Endothelial cell of umbilical vein (primary cell): ENCODE results near the gene MRPL44. TPM values are rescaled to one million over a fixed set of nuclear protein-coding genes. Genes with fewer than 3 reads are reported as not detected.

Source experiments
- BruUV-seq: library from RNA; stranded (reverse); fragments of 400-500 nt; replicated peaks from 2 replicates; lab custom pipeline; 2021; lab: Mats Ljungman, UMichigan
- CTCF ChIA-PET: fragments of 300-600, 350-600 bp; sonication (Branson Sonifier 250); formaldehyde crosslinking; loops from one replicate; lab custom pipeline; 2021; ENCODE audit warnings: antibody characterized with exemption, inconsistent platforms; lab: Charles Lee
- POLR2A ChIA-PET: fragments of 300-600, 350-600 bp; sonication (Branson Sonifier 250); formaldehyde crosslinking; loops from one replicate; lab custom pipeline; 2021; ENCODE audit warnings: antibody characterized with exemption, inconsistent platforms; lab: Charles Lee
- DNase-seq: peaks from one replicate; pipeline ENCODE4 v3.0.0-alpha.2; 2011; ENCODE audit warnings: low read depth, low spot score
- FAIRE-seq: peaks from 2 replicates; lab custom pipeline; 2011; peaks lifted over from hg19 to GRCh38; lab: Jason Lieb, UNC
- H2AFZ ChIP-seq: 2 replicates; pipeline ENCODE4 v1.6.0; 2012; ENCODE audit warnings: low read depth, low read length, control low read depth, inconsistent platforms
- H3K27ac ChIP-seq: 2 replicates; pipeline ENCODE4 v1.5.1; 2011; ENCODE audit warnings: low read depth, mild to moderate bottlenecking, control low read depth, low read length, moderate library complexity; ENCODE audit not compliant: insufficient read depth
- H3K27me3 ChIP-seq, 2 experiments: 2 replicates each; pipeline versions ENCODE4 v1.6.0 to v1.6.1; 2011; ENCODE audit warnings: low read length in 2 of 2, mixed read lengths in 1 of 2; ENCODE audit not compliant: control insufficient read depth in 2 of 2, insufficient read depth in 2 of 2
- H3K36me3 ChIP-seq, 2 experiments: 2 replicates in 1 of 2; 3 replicates in 1 of 2; pipeline ENCODE4 v1.5.1; 2011; ENCODE audit warnings: low read length in 2 of 2, mild to moderate bottlenecking in 1 of 2, moderate library complexity in 1 of 2; ENCODE audit not compliant: control insufficient read depth in 2 of 2, insufficient read depth in 2 of 2; ENCODE audit errors: extremely low read depth in 1 of 2
- H3K4me1 ChIP-seq: 3 replicates; pipeline ENCODE4 v1.5.1; 2011; ENCODE audit warnings: mild to moderate bottlenecking, low read length; ENCODE audit not compliant: control insufficient read depth, insufficient read depth; ENCODE audit errors: extremely low read depth
- H3K4me2 ChIP-seq: 2 replicates; pipeline ENCODE4 v1.6.1; 2011; ENCODE audit warnings: low read length, control low read depth, mixed read lengths; ENCODE audit not compliant: insufficient read depth
- H3K4me3 ChIP-seq, 3 experiments: fragments of 200-600 bp in 1 of 3; sonication (generic), shearing (Covaris generic) in 1 of 3; replicated peaks in 1 of 3; 2 replicates each; pipeline ENCODE4 v1.5.1; 2011 to 2016; ENCODE audit warnings: control low read depth in 3 of 3, low read length in 3 of 3, mild to moderate bottlenecking in 2 of 3, inconsistent platforms in 1 of 3, low read depth in 1 of 3, moderate library complexity in 1 of 3; ENCODE audit not compliant: insufficient read depth in 1 of 3
- H3K79me2 ChIP-seq: 2 replicates; pipeline ENCODE4 v1.6.0; 2012; ENCODE audit warnings: low read length, inconsistent platforms; ENCODE audit not compliant: control insufficient read depth, insufficient read depth
- H3K9ac ChIP-seq: replicated peaks from 2 replicates; pipeline ENCODE3; 2011; ENCODE audit warnings: low read length, control low read depth; ENCODE audit not compliant: insufficient read depth; ENCODE audit errors: extremely low read depth
- H3K9me1 ChIP-seq: replicated peaks from 3 replicates; pipeline ENCODE4 v1.6.0; 2011; ENCODE audit warnings: mild to moderate bottlenecking, low read length; ENCODE audit not compliant: control insufficient read depth, insufficient read depth; ENCODE audit errors: extremely low read depth
- H3K9me3 ChIP-seq: replicated peaks from 2 replicates; pipeline ENCODE4 v1.5.1; 2012; ENCODE audit warnings: low read length, inconsistent platforms; ENCODE audit not compliant: control insufficient read depth, insufficient read depth
- H4K20me1 ChIP-seq: replicated peaks from 2 replicates; pipeline ENCODE3; 2011; ENCODE audit warnings: mild to moderate bottlenecking, low read length; ENCODE audit not compliant: control insufficient read depth, insufficient read depth; ENCODE audit errors: extremely low read depth
- EZH2 ChIP-seq: IDR thresholded peaks from 2 replicates; pipeline ENCODE4 v1.6.1; 2012; ENCODE audit warnings: borderline replicate concordance, low read depth, mild to moderate bottlenecking, moderate library complexity, low read length, inconsistent platforms; ENCODE audit not compliant: severe bottlenecking
- FOS ChIP-seq: IDR thresholded peaks from 2 replicates; pipeline ENCODE4 v1.6.1; 2011; ENCODE audit warnings: mild to moderate bottlenecking, low read length, moderate library complexity, borderline replicate concordance; ENCODE audit not compliant: insufficient read depth
- GATA2 ChIP-seq: IDR thresholded peaks from 2 replicates; pipeline ENCODE4 v1.7.0; 2011; ENCODE audit warnings: low read depth, mild to moderate bottlenecking, moderate library complexity, mixed read lengths, low read length; ENCODE audit not compliant: insufficient read length, insufficient read depth
- JUN ChIP-seq: IDR thresholded peaks from 2 replicates; pipeline ENCODE4 v1.6.1; 2011; ENCODE audit warnings: borderline replicate concordance, low read depth; ENCODE audit not compliant: insufficient read length, insufficient read depth
- MYC ChIP-seq: IDR thresholded peaks from one replicate; pipeline ENCODE4 v1.6.1; 2011; ENCODE audit warnings: mild to moderate bottlenecking, low read depth, low read length
- POLR2A ChIP-seq: IDR thresholded peaks from 2 replicates; pipeline ENCODE4 v1.6.1; 2012; ENCODE audit warnings: low read depth, mild to moderate bottlenecking, control low read depth, low read length
- POLR2AphosphoS5 ChIP-seq: IDR thresholded peaks from 2 replicates; pipeline ENCODE4 v1.6.1; 2012; ENCODE audit warnings: low read depth, mild to moderate bottlenecking, control low read depth, low read length, moderate library complexity; ENCODE audit not compliant: insufficient read depth
- dilution Hi-C: fragments of 300-500 bp; cut with MboI; formaldehyde crosslinking; loops from one replicate; pipeline ENCODE4 v1.15.0; 2019; ENCODE audit warnings: low sequenced_read_pairs; ENCODE audit not compliant: extremely low pct_ligation_motif_present
- intact Hi-C: fragments of 100-400 bp; cut with micrococcal nuclease; formaldehyde crosslinking; loops from one replicate; pipeline ENCODE4 v1.10.0; 2022
- polyA plus RNA-seq, 4 experiments: library from polyadenylated mRNA; depleted of rRNA in 3 of 4; stranded (reverse) in 3 of 4; unstranded in 1 of 4; fragments of >200 nt; gene quantifications; 2 replicates each; pipeline versions ENCODE4 v1.2.1 to v1.2.3, GENCODE V29; 2011 to 2012; ENCODE audit warnings: missing spikeins in 1 of 4
- total RNA-seq: library from RNA; stranded (reverse); gene quantifications from 2 replicates; pipeline ENCODE4 v1.2.3, GENCODE V29; 2021
- TF ChIP-seq, protein P1 (sequence below), 2 donors: IDR thresholded peaks; 1 replicate in 1 of 2; 2 replicates in 1 of 2; pipeline ENCODE4 v1.5.1; 2011; ENCODE audit warnings: low read length in 2 of 2, mild to moderate bottlenecking in 2 of 2, moderate library complexity in 2 of 2, control low read depth in 1 of 2, inconsistent platforms in 1 of 2, low read depth in 1 of 2; ENCODE audit not compliant: insufficient read depth in 1 of 2; ENCODE audit errors: extremely low read depth in 1 of 2
- TF ChIP-seq, protein P2 (sequence below): IDR thresholded peaks from 2 replicates; pipeline ENCODE4 v1.6.1; 2011; ENCODE audit not compliant: insufficient read depth, insufficient read length

Gene MRPL44
- total and polyA plus RNA-seq, 2 donors (not counting 3 experiments of a cell fraction or from before 2014, with no cell fraction given): 19.2 to 27.7 TPM

DNA sequence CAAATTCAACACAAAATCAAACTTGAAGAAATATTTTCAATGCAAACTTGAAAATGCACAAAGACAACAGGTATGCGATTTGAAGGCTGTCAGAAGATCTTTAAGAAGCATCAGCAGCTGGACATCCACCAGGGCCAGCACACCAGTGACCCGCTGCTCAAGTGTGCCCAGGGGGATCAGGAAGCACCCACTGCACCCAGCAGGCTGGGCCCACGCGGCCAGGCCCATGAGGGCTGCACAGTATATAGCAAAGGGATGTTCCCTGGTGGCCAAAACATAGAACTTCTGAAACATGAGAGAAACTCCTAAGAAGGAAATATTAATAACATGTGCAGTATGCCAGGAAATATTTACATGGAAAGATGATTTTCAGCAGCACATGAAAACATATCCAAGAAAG, 37.2 kb upstream of the MRPL44 start:
- dilution Hi-C loops (no loop called here), intact Hi-C loops (no loop called here)
- BruUV-seq: no TSS peak
- ChIA-PET CTCF (interaction anchor here (1.5 to 1.8 kb wide), 2 partner anchors 17 to 23 kb away, joined by 3 to 4 read pairs; no protein-coding TSS in a partner anchor), POLR2A (no interaction called here)
- FAIRE-seq: no peak
- Histone ChIP-seq H3K9me1 (no peaks in the 10 kb centered on the region), H3K27me3 (no peaks in the 10 kb centered on the region), H3K27ac (no peak overlapping the region), H3K79me2 (peaks cover 63% of the 10 kb centered on the region), H3K4me2 (no peak overlapping the region), H3K4me1 (peaks cover 69% of the 10 kb centered on the region), H3K9me3 (no peaks in the 10 kb centered on the region), H3K4me3 (no peak overlapping the region), H3K36me3 (peaks cover 3 to 5% of the 10 kb centered on the region in 2 experiments), H3K9ac (no peak overlapping the region), H4K20me1 (peaks cover 2% of the 10 kb centered on the region), H2AFZ (no peak overlapping the region)
- no peak for DNase-seq
- no peak for TF ChIP-seq GATA2
- TF ChIP-seq POLR2AphosphoS5: no peak
- TF ChIP-seq MYC: no peak
- TF ChIP-seq, protein P1, sequence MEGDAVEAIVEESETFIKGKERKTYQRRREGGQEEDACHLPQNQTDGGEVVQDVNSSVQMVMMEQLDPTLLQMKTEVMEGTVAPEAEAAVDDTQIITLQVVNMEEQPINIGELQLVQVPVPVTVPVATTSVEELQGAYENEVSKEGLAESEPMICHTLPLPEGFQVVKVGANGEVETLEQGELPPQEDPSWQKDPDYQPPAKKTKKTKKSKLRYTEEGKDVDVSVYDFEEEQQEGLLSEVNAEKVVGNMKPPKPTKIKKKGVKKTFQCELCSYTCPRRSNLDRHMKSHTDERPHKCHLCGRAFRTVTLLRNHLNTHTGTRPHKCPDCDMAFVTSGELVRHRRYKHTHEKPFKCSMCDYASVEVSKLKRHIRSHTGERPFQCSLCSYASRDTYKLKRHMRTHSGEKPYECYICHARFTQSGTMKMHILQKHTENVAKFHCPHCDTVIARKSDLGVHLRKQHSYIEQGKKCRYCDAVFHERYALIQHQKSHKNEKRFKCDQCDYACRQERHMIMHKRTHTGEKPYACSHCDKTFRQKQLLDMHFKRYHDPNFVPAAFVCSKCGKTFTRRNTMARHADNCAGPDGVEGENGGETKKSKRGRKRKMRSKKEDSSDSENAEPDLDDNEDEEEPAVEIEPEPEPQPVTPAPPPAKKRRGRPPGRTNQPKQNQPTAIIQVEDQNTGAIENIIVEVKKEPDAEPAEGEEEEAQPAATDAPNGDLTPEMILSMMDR (IDR thresholded peaks at IDR 0.05; ENCODE audit: extremely low read depth in 1 of 2, insufficient read depth in 1 of 2, low read depth in 1 of 2, low read length in 2 of 2): no peak
- TF ChIP-seq EZH2: no peak
- TF ChIP-seq POLR2A: no peak
- TF ChIP-seq, protein P2, sequence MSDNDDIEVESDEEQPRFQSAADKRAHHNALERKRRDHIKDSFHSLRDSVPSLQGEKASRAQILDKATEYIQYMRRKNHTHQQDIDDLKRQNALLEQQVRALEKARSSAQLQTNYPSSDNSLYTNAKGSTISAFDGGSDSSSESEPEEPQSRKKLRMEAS: no peak
- no peak for TF ChIP-seq FOS
- TF ChIP-seq JUN: no peak
